T-helper 9 cell (primary cell): ENCODE results near the gene TNS1.

Source experiments
- DNase-seq: peaks from one replicate; pipeline ENCODE4 v3.0.0-alpha.2; 2020

The TNS1 gene

GRCh38 chr2:217998926-217999594 lies 3.7 kb downstream of the TNS1 start:
- no peak for DNase-seq

- no peak for DNase-seq
Observed at GRCh38 chr2:217997510-217997909, 5.3 kb downstream of the TNS1 start.

GRCh38 chr2:217996361-217996760 lies 6.4 kb downstream of the TNS1 start:
- DNase-seq = no peak

GRCh38 chr2:217995731-217996231 lies 7.0 kb downstream of the TNS1 start:
- DNase-seq = no peak

GRCh38 chr2:217994776-217995274 lies 8.0 kb downstream of the TNS1 start:
- DNase-seq = no peak

GRCh38 chr2:217993817-217994463 lies 8.9 kb downstream of the TNS1 start:
- peak; percentile 38 for DNase-seq

GRCh38 chr2:217993138-217993537 lies 9.7 kb downstream of the TNS1 start:
- DNase-seq = no peak

GRCh38 chr2:217992061-217992460 lies 10.7 kb downstream of the TNS1 start:
- no peak for DNase-seq

GRCh38 chr2:217990791-217991465 lies 11.9 kb downstream of the TNS1 start:
- no peak for DNase-seq

GRCh38 chr2:217990389-217990788 lies 12.4 kb downstream of the TNS1 start:
- no peak for DNase-seq

GRCh38 chr2:217989221-217989948 lies 13.4 kb downstream of the TNS1 start:
- DNase-seq = no peak

- no peak for DNase-seq
Observed at GRCh38 chr2:217988840-217989204, 14.0 kb downstream of the TNS1 start.

- DNase-seq = peak; percentile 44
Observed at GRCh38 chr2:217988014-217988839, 14.6 kb downstream of the TNS1 start.

GRCh38 chr2:217987391-217987790 lies 15.4 kb downstream of the TNS1 start:
- no peak for DNase-seq

GRCh38 chr2:217986256-217986961 lies 16.4 kb downstream of the TNS1 start:
- no peak for DNase-seq

- DNase-seq = no peak
Observed at GRCh38 chr2:217983276-217984233, 19.2 kb downstream of the TNS1 start.

- DNase-seq = no peak
Observed at GRCh38 chr2:217981971-217982370, 20.8 kb downstream of the TNS1 start.

- DNase-seq = no peak
Observed at GRCh38 chr2:217981084-217981730, 21.6 kb downstream of the TNS1 start.

GRCh38 chr2:217980591-217980990 lies 22.2 kb downstream of the TNS1 start:
- DNase-seq = no peak

- no peak for DNase-seq
Observed at GRCh38 chr2:217980036-217980435, 22.8 kb downstream of the TNS1 start.
